CD4-positive, alpha-beta T cell (primary cell): ENCODE measurements around the gene MSL3B.

Experiments used
- ATAC-seq: fragments of 200-7000 bp; cut with Tn5 transposase; one replicate; pipeline ENCODE4 v1.10.0; 2022; ENCODE audit warnings: mild to moderate bottlenecking; ENCODE audit not compliant: poor library complexity
- CTCF ChIA-PET: fragments of 350-600 bp; sonication (Branson Sonifier 250); formaldehyde crosslinking; loops from one replicate; lab custom pipeline; 2021; ENCODE audit warnings: antibody characterized with exemption, inconsistent platforms; lab: Charles Lee
- POLR2A ChIA-PET: fragments of 350-600 bp; sonication (Branson Sonifier 250); formaldehyde crosslinking; loops from one replicate; lab custom pipeline; 2021; ENCODE audit warnings: antibody characterized with exemption, inconsistent platforms; lab: Charles Lee
- DNase-seq, 14 experiments: peaks; one replicate each; pipeline ENCODE4 v3.0.0-alpha.2; 2013 to 2020; ENCODE audit warnings: mixed read lengths in 2 of 14
- H3K27ac ChIP-seq, 2 donors: one replicate each; pipeline versions ENCODE4 v1.5.1 to v1.7.0; 2013; ENCODE audit warnings: low read length in 2 of 2, low read depth in 1 of 2, mild to moderate bottlenecking in 1 of 2
- H3K27me3 ChIP-seq, 2 experiments: 1 replicate in 1 of 2; 2 replicates in 1 of 2; pipeline versions ENCODE4 v1.6.1 to v1.7.0; 2013; ENCODE audit warnings: low read length in 2 of 2, control low read depth in 1 of 2, mild to moderate bottlenecking in 1 of 2, moderate library complexity in 1 of 2; ENCODE audit not compliant: insufficient read depth in 2 of 2, control insufficient read depth in 1 of 2
- H3K36me3 ChIP-seq: one replicate; pipeline ENCODE4 v1.6.1; 2013; ENCODE audit warnings: low read length, control low read depth; ENCODE audit not compliant: insufficient read depth
- H3K4me1 ChIP-seq: one replicate; pipeline ENCODE4 v1.6.1; 2013; ENCODE audit warnings: low read length, control low read depth; ENCODE audit not compliant: insufficient read depth
- H3K4me3 ChIP-seq: one replicate; pipeline ENCODE4 v1.5.1; 2013; ENCODE audit warnings: mild to moderate bottlenecking, low read length, moderate library complexity
- H3K9me3 ChIP-seq, 2 experiments: 1 replicate in 1 of 2; 2 replicates in 1 of 2; pipeline versions ENCODE4 v1.6.1 to v1.7.0; 2013; ENCODE audit warnings: low read length in 2 of 2, mild to moderate bottlenecking in 2 of 2, control low read depth in 1 of 2, moderate library complexity in 1 of 2; ENCODE audit not compliant: control insufficient read depth in 1 of 2, insufficient read depth in 1 of 2
- H3K27ac Mint-ChIP-seq: one replicate; pipeline ENCODE4 v1.8.0; 2020; ENCODE audit warnings: mixed read lengths
- H3K27me3 Mint-ChIP-seq: one replicate; pipeline ENCODE4 v1.8.0; 2021; ENCODE audit warnings: mixed read lengths
- H3K36me3 Mint-ChIP-seq: one replicate; pipeline ENCODE4 v1.8.0; 2021; ENCODE audit warnings: low read depth, mixed read lengths
- H3K4me1 Mint-ChIP-seq: one replicate; pipeline ENCODE4 v1.8.0; 2021; ENCODE audit warnings: low read depth, mixed read lengths
- H3K4me3 Mint-ChIP-seq: one replicate; pipeline ENCODE4 v1.8.0; 2020; ENCODE audit warnings: mild to moderate bottlenecking, mixed read lengths
- H3K9me3 Mint-ChIP-seq: one replicate; pipeline ENCODE4 v1.8.0; 2020; ENCODE audit warnings: mixed read lengths
- CTCF ChIP-seq: fragments of 200-600 bp; IDR thresholded peaks from one replicate; pipeline ENCODE4 v1.8.0; 2022; ENCODE audit warnings: antibody characterized with exemption, mild to moderate bottlenecking
- intact Hi-C, 2 experiments: fragments of 100-400 bp; cut with DNase I in 1 of 2; cut with micrococcal nuclease in 1 of 2; formaldehyde crosslinking; loops; one replicate each; pipeline versions ENCODE4 v1.15.1 to v1.9.0; 2023 to 2025; cut with DNase I, micrococcal nuclease

MSL3B gene

GRCh38 chr2:233867993-233868532 lies at the start of gene MSL3B:
Gene MSL3B (minus strand): TSS chr2:233868386.
- ChIA-PET POLR2A (interaction anchor here (1.3 kb wide), 1 partner anchor 13 kb away, joined by 5 read pairs; the partner anchor contains the start of gene HJURP), CTCF (interaction anchor here (1.3 kb wide), 1 partner anchor 10 kb away, joined by 4 read pairs; no protein-coding TSS in a partner anchor)
- intact Hi-C loops = loop anchor here (2.0 to 5.0 kb wide), 2 partner anchors 13 to 1171 kb away; partner anchors contain the start of genes GIGYF2 (in 1 of the 2) and HJURP (in 1 of the 2)
- peak within 1 kb of the TSS in 1 of 2 donors; percentile 17 for H3K27ac ChIP-seq
- Mint-ChIP-seq H3K9me3 (peaks cover 11% of the 10 kb centered on the region), H3K4me1 (peaks cover 13% of the 10 kb centered on the region), H3K4me3 (peak within 1 kb of the TSS; percentile 92), H3K36me3 (peaks cover 14% of the 10 kb centered on the region), H3K27me3 (peaks cover 23% of the 10 kb centered on the region), H3K27ac (peak within 1 kb of the TSS; percentile 82)
- DNase-seq (peak; percentile 27 to 89 (median 55)), ATAC-seq (peak; percentile 94)
- no peaks in the 10 kb centered on the region for H3K36me3 ChIP-seq
- peaks cover 0 to 10% of the 10 kb centered on the region in 2 experiments for H3K27me3 ChIP-seq
- no peak for TF ChIP-seq CTCF
- H3K9me3 ChIP-seq = peaks cover 8 to 22% of the 10 kb centered on the region in 2 experiments
- H3K4me1 ChIP-seq = peaks cover 6% of the 10 kb centered on the region
- peak within 1 kb of the TSS; percentile 74 for H3K4me3 ChIP-seq

- Mint-ChIP-seq H3K27ac (no peak within 1 kb of the TSS), H3K27me3 (peaks cover 46% of the 10 kb centered on the region)
- POLR2A ChIA-PET = interaction anchor here (0.7 kb wide), 1 partner anchor 18 kb away, joined by 3 read pairs; no protein-coding TSS in a partner anchor
These were observed 48.9 kb upstream of the MSL3B start, which contains the start of gene TRPM8 for GRCh38 chr2:233917116-233917515. Gene TRPM8 (plus strand): TSS chr2:233917373. CDS start chr2:233926538, 9,165 bp downstream.

GRCh38 chr2:233915128-233915527 lies 46.9 kb upstream of the MSL3B start:
- Histone ChIP-seq H3K9me3 (peaks cover 0 to 6% of the 10 kb centered on the region in 2 experiments), H3K4me1 (no peaks in the 10 kb centered on the region), H3K27me3 (peaks cover 4 to 20% of the 10 kb centered on the region in 2 experiments), H3K27ac (no peak overlapping the region), H3K36me3 (no peaks in the 10 kb centered on the region), H3K4me3 (no peak overlapping the region)
- ChIA-PET CTCF (no interaction called here), POLR2A (no interaction called here)
- no peaks in the 10 kb centered on the region for H3K4me1 Mint-ChIP-seq
- DNase-seq (no peak), ATAC-seq (no peak)
- peaks cover 49% of the 10 kb centered on the region for H3K27me3 Mint-ChIP-seq
- H3K36me3 Mint-ChIP-seq = no peaks in the 10 kb centered on the region
- H3K9me3 Mint-ChIP-seq = no peaks in the 10 kb centered on the region
- no peak overlapping the region for H3K27ac Mint-ChIP-seq
- intact Hi-C loops = no loop called here
- no peak overlapping the region for H3K4me3 Mint-ChIP-seq
- no peak for TF ChIP-seq CTCF

More at GRCh38 chr2:233917116-233917515, 48.9 kb upstream of the MSL3B start, which contains the start of gene TRPM8:
- Mint-ChIP-seq H3K4me3 (no peak within 1 kb of the TSS), H3K36me3 (no peaks in the 10 kb centered on the region), H3K9me3 (no peaks in the 10 kb centered on the region), H3K4me1 (no peaks in the 10 kb centered on the region)
- intact Hi-C loops = no loop called here
- H3K27ac ChIP-seq = no peak within 1 kb of the TSS
- H3K9me3 ChIP-seq = peaks cover 0 to 6% of the 10 kb centered on the region in 2 experiments
- no peaks in the 10 kb centered on the region for H3K36me3 ChIP-seq
- TF ChIP-seq CTCF = no peak
- peaks cover 4 to 20% of the 10 kb centered on the region in 2 experiments for H3K27me3 ChIP-seq
- CTCF ChIA-PET = interaction anchor here (0.8 to 1.5 kb wide), 3 partner anchors 8 to 583 kb away, joined by 3 read pairs; no protein-coding TSS in a partner anchor
- DNase-seq (no peak), ATAC-seq (no peak)
- H3K4me3 ChIP-seq = no peak within 1 kb of the TSS
- no peaks in the 10 kb centered on the region for H3K4me1 ChIP-seq
